Measurements from ENCODE around the gene ARAP1. TPM values are rescaled to one million over a fixed set of nuclear protein-coding genes. Genes with fewer than 3 reads are reported as not detected.
"Not testable (repeated sequence)": the region's sequence is repeated elsewhere in the genome, so short reads cannot be mapped to it uniquely, and the experiment has no call there.

The ARAP1 gene
- total RNA-seq, 2 donors from 2014 or later = 76.5 to 103 TPM

DNA sequence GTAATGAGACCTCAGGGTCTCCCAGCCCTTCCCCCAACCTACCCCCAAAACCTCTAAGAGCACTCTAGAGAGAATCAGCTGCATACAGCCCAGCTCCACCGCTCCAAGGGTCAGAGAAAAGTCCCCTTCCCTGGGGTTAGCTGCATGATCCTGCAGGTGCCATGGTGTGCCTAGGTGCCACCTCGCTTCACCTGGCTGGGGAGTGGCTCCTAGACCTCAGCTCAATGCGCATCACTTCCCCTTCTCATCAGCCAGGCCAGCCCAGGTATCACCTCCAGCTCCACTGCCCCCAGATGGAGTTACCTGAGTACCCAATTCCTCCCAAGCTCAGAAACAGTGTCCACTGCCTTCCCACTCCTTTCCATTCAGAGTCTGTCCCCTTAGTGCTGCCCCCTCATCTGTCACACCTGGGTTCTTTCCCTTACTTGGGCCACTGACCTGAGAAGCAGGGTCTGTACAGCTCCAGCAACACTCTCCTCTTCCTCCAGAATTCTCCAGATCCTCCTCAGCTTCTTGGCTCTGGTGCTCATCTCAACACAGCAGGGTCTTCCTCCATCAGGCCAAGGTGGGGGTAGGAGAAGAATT, 40.3 kb upstream of the ARAP1 start:
- Histone ChIP-seq H3K4me3 (no peak overlapping the region), H3K27me3 (replicated peaks; ENCODE audit: insufficient read depth) (no peaks in the 10 kb centered on the region), H3K4me1 (ENCODE audit: control insufficient read depth in 1 of 2, low read depth in 2 of 2) (peaks cover 21 to 45% of the 10 kb centered on the region in 2 donors), H3K27ac (peak overlapping the region; percentile 76 to 85), H3K9me3 (no peaks in the 10 kb centered on the region), H3K36me3 (no peaks in the 10 kb centered on the region)
- TF ChIP-seq, protein P1, sequence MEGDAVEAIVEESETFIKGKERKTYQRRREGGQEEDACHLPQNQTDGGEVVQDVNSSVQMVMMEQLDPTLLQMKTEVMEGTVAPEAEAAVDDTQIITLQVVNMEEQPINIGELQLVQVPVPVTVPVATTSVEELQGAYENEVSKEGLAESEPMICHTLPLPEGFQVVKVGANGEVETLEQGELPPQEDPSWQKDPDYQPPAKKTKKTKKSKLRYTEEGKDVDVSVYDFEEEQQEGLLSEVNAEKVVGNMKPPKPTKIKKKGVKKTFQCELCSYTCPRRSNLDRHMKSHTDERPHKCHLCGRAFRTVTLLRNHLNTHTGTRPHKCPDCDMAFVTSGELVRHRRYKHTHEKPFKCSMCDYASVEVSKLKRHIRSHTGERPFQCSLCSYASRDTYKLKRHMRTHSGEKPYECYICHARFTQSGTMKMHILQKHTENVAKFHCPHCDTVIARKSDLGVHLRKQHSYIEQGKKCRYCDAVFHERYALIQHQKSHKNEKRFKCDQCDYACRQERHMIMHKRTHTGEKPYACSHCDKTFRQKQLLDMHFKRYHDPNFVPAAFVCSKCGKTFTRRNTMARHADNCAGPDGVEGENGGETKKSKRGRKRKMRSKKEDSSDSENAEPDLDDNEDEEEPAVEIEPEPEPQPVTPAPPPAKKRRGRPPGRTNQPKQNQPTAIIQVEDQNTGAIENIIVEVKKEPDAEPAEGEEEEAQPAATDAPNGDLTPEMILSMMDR (IDR thresholded peaks at IDR 0.05) = no peak
- ATAC-seq (ENCODE audit: insufficient number of reproducible peaks, low FRiP score, low read depth) (no peak), DNase-seq (ENCODE audit: low spot score) (no peak)

DNA sequence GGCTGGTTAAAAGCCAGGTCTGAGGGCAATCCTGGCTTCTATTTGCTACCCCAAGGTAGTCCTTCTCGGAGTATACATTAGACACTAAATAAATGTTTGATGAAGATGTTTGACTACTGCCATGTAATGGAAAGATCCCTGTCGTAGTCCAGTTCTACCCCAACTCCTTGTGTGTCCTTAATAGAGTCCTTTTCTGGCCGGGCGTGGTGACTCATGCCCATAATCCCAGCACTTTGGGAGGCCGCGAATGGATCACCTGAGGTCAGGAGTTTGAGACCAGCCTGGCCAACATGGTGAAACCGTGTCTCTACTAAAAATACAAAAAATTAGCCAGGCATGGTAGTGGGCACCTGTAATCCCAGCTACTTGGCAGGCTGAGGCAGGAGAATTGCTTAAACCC, 39.0 kb upstream of the ARAP1 start:
- H3K9me3 ChIP-seq; H3K36me3 ChIP-seq; H3K4me3 ChIP-seq; ATAC-seq (ENCODE audit: insufficient number of reproducible peaks, low FRiP score, low read depth); H3K27me3 ChIP-seq (replicated peaks; ENCODE audit: insufficient read depth); DNase-seq (ENCODE audit: low spot score): not testable (repeated sequence)
- H3K4me1 ChIP-seq (ENCODE audit: control insufficient read depth in 1 of 2, low read depth in 2 of 2) = peaks cover 21 to 45% of the 10 kb centered on the region in 2 donors
- H3K27ac ChIP-seq = peak overlapping the region in 1 of 2 donors; percentile 83

DNA sequence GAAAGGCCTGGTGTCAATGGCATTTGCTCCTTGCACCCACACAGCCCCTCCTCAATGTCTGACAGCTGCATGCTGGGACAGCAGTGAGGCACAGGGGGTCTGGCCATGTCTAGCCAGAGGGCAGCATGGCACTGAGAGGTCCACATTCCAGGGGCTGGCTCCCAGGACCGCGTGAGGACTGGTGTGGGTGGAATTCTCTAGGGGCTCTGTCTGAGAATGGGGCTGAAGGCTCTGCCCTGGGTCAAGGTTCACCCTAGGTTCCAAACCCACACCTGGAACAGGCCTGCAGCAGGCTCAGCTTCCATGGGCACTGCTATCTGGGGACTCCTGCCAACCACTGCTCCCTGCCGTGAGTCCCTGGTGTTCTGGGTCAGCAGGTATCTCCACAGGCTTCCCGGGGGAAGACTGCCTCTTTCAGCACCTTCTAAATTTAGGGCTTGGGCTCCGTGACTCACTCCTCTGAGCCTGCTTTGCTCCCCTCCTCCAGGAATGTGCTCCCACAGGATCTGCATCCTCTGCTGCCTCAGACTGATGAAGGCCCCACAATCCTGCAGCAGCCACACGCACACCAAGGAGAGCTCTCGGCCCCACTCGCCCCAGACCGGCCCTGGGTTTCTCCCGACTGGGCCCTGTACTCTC, 37.4 kb upstream of the ARAP1 start:
- peaks cover 20 to 41% of the 10 kb centered on the region in 2 donors for H3K4me1 ChIP-seq (ENCODE audit: control insufficient read depth in 1 of 2, low read depth in 2 of 2)
- no peak for DNase-seq (ENCODE audit: low spot score)
- ATAC-seq (ENCODE audit: insufficient number of reproducible peaks, low FRiP score, low read depth) = no peak
- H3K27ac ChIP-seq = peak overlapping the region; percentile 74 to 83
- no peaks in the 10 kb centered on the region for H3K36me3 ChIP-seq
- no peaks in the 10 kb centered on the region for H3K27me3 ChIP-seq (replicated peaks; ENCODE audit: insufficient read depth)
- TF ChIP-seq, protein P1 (IDR thresholded peaks at IDR 0.05) = no peak
- H3K4me3 ChIP-seq = no peak overlapping the region
- no peaks in the 10 kb centered on the region for H3K9me3 ChIP-seq

DNA sequence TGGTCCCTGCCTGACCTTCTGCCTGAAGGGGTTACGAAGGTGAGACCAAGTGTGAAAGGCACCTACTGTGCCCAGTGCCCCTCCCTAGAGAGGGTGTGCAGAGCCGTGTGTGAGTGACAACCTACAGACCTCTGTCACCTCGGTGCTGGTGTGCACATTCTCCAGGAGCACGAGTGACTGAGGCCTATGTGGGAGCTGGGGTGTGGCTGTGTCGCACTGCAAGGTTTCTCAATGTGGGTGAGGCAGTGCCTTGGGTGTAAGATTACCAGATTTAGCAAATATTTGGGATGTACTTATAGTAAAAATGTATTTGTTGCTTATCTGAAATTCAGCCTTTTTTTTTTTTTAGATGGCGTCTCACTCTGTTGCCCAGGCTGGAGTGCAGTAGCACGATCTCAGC, 36.0 kb upstream of the ARAP1 start:
- ATAC-seq (ENCODE audit: insufficient number of reproducible peaks, low FRiP score, low read depth) = no peak
- H3K36me3 ChIP-seq = no peaks in the 10 kb centered on the region
- TF ChIP-seq, protein P1 (IDR thresholded peaks at IDR 0.05) = no peak
- H3K4me3 ChIP-seq = no peak overlapping the region
- H3K4me1 ChIP-seq (ENCODE audit: control insufficient read depth in 1 of 2, low read depth in 2 of 2) = peaks cover 16 to 33% of the 10 kb centered on the region in 2 donors
- DNase-seq (ENCODE audit: low spot score) = no peak
- H3K27me3 ChIP-seq (replicated peaks; ENCODE audit: insufficient read depth) = no peaks in the 10 kb centered on the region
- H3K9me3 ChIP-seq = no peaks in the 10 kb centered on the region
- H3K27ac ChIP-seq = no peak overlapping the region

DNA sequence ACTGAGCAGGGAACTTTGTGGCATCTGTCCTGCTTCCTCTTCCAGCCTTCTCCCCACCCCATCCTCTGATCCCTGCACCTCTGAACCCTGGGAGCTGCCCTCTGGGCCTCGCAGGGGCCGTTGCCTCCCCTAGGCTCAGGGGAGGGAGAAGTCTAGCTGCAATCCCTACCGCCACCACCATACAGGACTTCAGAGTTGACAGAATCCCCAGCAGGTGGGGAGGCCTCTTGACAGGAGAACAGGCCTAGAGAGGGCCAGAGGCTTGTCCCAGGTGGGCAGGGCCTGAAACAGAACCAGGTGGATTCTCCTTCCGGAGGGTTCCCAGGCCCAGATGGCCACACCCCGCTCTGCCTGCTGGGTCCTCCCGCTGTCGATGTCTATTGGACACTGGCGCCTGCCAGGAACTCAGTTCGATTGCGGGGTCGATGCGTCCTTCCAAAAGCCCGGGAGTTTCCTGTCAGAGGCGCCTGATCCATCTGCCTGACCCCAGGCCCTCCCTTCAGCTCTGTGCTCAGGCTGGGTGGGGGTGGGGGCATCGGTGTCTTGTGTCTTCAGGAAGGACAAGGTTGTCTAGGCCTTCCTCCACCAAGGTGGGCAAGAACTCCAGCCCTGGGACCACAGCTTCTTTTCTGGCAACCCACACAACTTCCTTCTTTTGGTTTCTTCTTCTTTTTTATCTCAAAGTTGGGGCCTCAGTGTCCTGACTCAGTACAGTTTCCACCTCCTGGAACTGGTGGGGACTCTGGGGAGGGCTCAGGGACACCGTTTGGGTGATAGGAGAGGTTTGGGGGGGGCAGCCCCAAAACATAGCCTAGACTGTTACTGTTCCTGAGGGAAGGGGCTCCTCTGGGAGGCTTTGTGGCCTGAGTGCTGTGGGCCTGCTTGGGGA, 35.3 kb upstream of the ARAP1 start:
- no peaks in the 10 kb centered on the region for H3K9me3 ChIP-seq
- H3K27ac ChIP-seq = no peak overlapping the region
- H3K4me1 ChIP-seq (ENCODE audit: control insufficient read depth in 1 of 2, low read depth in 2 of 2) = peaks cover 14 to 26% of the 10 kb centered on the region in 2 donors
- no peak overlapping the region for H3K4me3 ChIP-seq
- DNase-seq (ENCODE audit: low spot score) (no peak), ATAC-seq (ENCODE audit: insufficient number of reproducible peaks, low FRiP score, low read depth) (no peak)
- TF ChIP-seq, protein P1 (IDR thresholded peaks at IDR 0.05) = no peak
- H3K27me3 ChIP-seq (replicated peaks; ENCODE audit: insufficient read depth) = no peaks in the 10 kb centered on the region
- H3K36me3 ChIP-seq = no peaks in the 10 kb centered on the region

Measured in thoracic aorta (tissue), 2 donors.